ENCODE results near the gene NUBP2.

The NUBP2 gene

GRCh38 chr16:1759511-1759910 is 23.2 kb upstream of the NUBP2 start:
- no peak for DNase-seq

- DNase-seq = no peak
Observed at GRCh38 chr16:1760911-1761310, 21.8 kb upstream of the NUBP2 start.

- DNase-seq = no peak
Observed at GRCh38 chr16:1761751-1762150, 21.0 kb upstream of the NUBP2 start.

GRCh38 chr16:1762196-1762878 is 20.4 kb upstream of the NUBP2 start:
- no peak for DNase-seq

GRCh38 chr16:1762879-1763520 is 19.8 kb upstream of the NUBP2 start:
- DNase-seq = no peak

- no peak for DNase-seq
Observed at GRCh38 chr16:1763521-1764511, 18.9 kb upstream of the NUBP2 start.

GRCh38 chr16:1764971-1765370 is 17.8 kb upstream of the NUBP2 start:
- DNase-seq = no peak

- no peak for DNase-seq
Observed at GRCh38 chr16:1765826-1766225, 16.9 kb upstream of the NUBP2 start.

GRCh38 chr16:1766231-1766630 is 16.5 kb upstream of the NUBP2 start:
- DNase-seq = no peak

GRCh38 chr16:1766701-1767100 is 16.1 kb upstream of the NUBP2 start:
- no peak for DNase-seq

GRCh38 chr16:1767116-1767994 is 15.4 kb upstream of the NUBP2 start:
- DNase-seq = no peak

- DNase-seq = no peak
Observed at GRCh38 chr16:1768061-1768766, 14.5 kb upstream of the NUBP2 start.

- DNase-seq = no peak
Observed at GRCh38 chr16:1768767-1769401, 13.9 kb upstream of the NUBP2 start.

GRCh38 chr16:1769402-1770300 is 13.1 kb upstream of the NUBP2 start:
- no peak for DNase-seq

GRCh38 chr16:1770328-1771187 is 12.2 kb upstream of the NUBP2 start:
- peak in 4 of 5 experiments; percentile 31 to 61 (median 36) for DNase-seq

- DNase-seq = peak; percentile 52 to 82 (median 67)
Observed at GRCh38 chr16:1771188-1771863, 11.4 kb upstream of the NUBP2 start, which contains the start of gene NME3. TSS of gene NME3 (minus strand) at chr16:1771543. CDS start at chr16:1771534, 9 bp downstream.

GRCh38 chr16:1771864-1772361 is 10.8 kb upstream of the NUBP2 start:
- DNase-seq = peak in 1 of 5 experiments; percentile 24

- peak in 4 of 5 experiments; percentile 16 to 83 (median 34) for DNase-seq
Observed at GRCh38 chr16:1772362-1772907, 10.3 kb upstream of the NUBP2 start, which contains the start of gene EME2. TSS of gene EME2 (plus strand) at chr16:1772810. CDS start at chr16:1773228, 418 bp downstream.
